ENCODE data around the gene POLN. TPM values are rescaled to one million over a fixed set of nuclear protein-coding genes. Genes with fewer than 3 reads are reported as not detected.
"Not testable (repeated sequence)": the region's sequence is repeated elsewhere in the genome, so short reads cannot be mapped to it uniquely, and the experiment has no call there.

POLN gene
- polyA plus RNA-seq, 3 donors: 0.08 to 0.33 (median 0.28) TPM

GRCh38 chr4:2222838-2223237 lies 19.1 kb downstream of the POLN start:
- Histone ChIP-seq H3K4me3 (replicated peaks in 1 of 3; ENCODE audit: low read depth in 2 of 3, low read length in 3 of 3) (no peak overlapping the region), H2AFZ (ENCODE audit: insufficient read depth, low read depth, low read length, poor library complexity, severe bottlenecking) (no peak overlapping the region), H3K79me2 (ENCODE audit: insufficient read depth, low read length) (no peaks in the 10 kb centered on the region), H3K4me1 (ENCODE audit: control insufficient read depth in 1 of 2, insufficient read depth in 2 of 2, low read length in 2 of 2) (no peaks in the 10 kb centered on the region), H3K4me2 (replicated peaks; ENCODE audit: extremely low read depth, low read length, poor library complexity, severe bottlenecking) (no peak overlapping the region), H3K36me3 (replicated peaks in 1 of 2; ENCODE audit: control insufficient read depth in 1 of 2, insufficient read depth in 2 of 2, low read length in 2 of 2) (peaks cover 19 to 46% of the 10 kb centered on the region in 2 donors), H3K27ac (ENCODE audit: low read depth in 1 of 2, low read length in 2 of 2) (no peak overlapping the region), H4K20me1 (ENCODE audit: insufficient read depth, low read length) (no peaks in the 10 kb centered on the region), H3K9me3 (replicated peaks in 1 of 2; ENCODE audit: control insufficient read depth in 1 of 2, insufficient read depth in 1 of 2, low read length in 2 of 2) (no peaks in the 10 kb centered on the region), H3K9ac (ENCODE audit: insufficient read depth, low read length, poor library complexity, severe bottlenecking) (no peak overlapping the region), H3K27me3 (ENCODE audit: control insufficient read depth in 2 of 2, insufficient read depth in 2 of 2, low read length in 2 of 2) (no peaks in the 10 kb centered on the region)
- Mint-ChIP-seq H3K27ac (peak overlapping the region in 1 of 7 donors; percentile 22), H3K4me3 (no peak overlapping the region), H3K36me3 (peaks cover 30 to 40% of the 10 kb centered on the region in 2 donors), H3K27me3 (ENCODE audit: low read depth in 3 of 3) (no peaks in the 10 kb centered on the region), H3K4me1 (peaks cover 5% of the 10 kb centered on the region), H3K9me3 (no peaks in the 10 kb centered on the region)
- no peak for TF ChIP-seq CTCF (IDR thresholded peaks at IDR 0.05)
- intact Hi-C loops (cut with micrococcal nuclease): loop anchor here (5.0 kb wide), 1 partner anchor 219 kb away; no protein-coding TSS in a partner anchor
- WGBS (ENCODE audit: insufficient coverage): no CpG with 5 or more reads among the region's 2 CpGs
- DNase-seq: no peak

- not testable (repeated sequence) for DNase-seq; H3K27ac ChIP-seq (ENCODE audit: low read depth in 1 of 2, low read length in 2 of 2); H3K27me3 Mint-ChIP-seq (ENCODE audit: low read depth in 3 of 3); H4K20me1 ChIP-seq (ENCODE audit: insufficient read depth, low read length); H3K4me1 Mint-ChIP-seq; H3K9ac ChIP-seq (ENCODE audit: insufficient read depth, low read length, poor library complexity, severe bottlenecking); H2AFZ ChIP-seq (ENCODE audit: insufficient read depth, low read depth, low read length, poor library complexity, severe bottlenecking); H3K4me2 ChIP-seq (replicated peaks; ENCODE audit: extremely low read depth, low read length, poor library complexity, severe bottlenecking); H3K4me1 ChIP-seq (ENCODE audit: control insufficient read depth in 1 of 2, insufficient read depth in 2 of 2, low read length in 2 of 2); H3K9me3 ChIP-seq (replicated peaks in 1 of 2; ENCODE audit: control insufficient read depth in 1 of 2, insufficient read depth in 1 of 2, low read length in 2 of 2); H3K27ac Mint-ChIP-seq; H3K4me3 ChIP-seq (replicated peaks in 1 of 3; ENCODE audit: low read depth in 2 of 3, low read length in 3 of 3); H3K4me3 Mint-ChIP-seq; H3K79me2 ChIP-seq (ENCODE audit: insufficient read depth, low read length); H3K9me3 Mint-ChIP-seq; H3K27me3 ChIP-seq (ENCODE audit: control insufficient read depth in 2 of 2, insufficient read depth in 2 of 2, low read length in 2 of 2)
- intact Hi-C loops (cut with micrococcal nuclease): loop anchor here (5.0 kb wide), 1 partner anchor 221 kb away; no protein-coding TSS in a partner anchor
- 94% methylated on average over 4 of the region's 4 CpGs for WGBS (ENCODE audit: insufficient coverage)
- peaks cover 14 to 31% of the 10 kb centered on the region in 2 donors for H3K36me3 ChIP-seq (replicated peaks in 1 of 2; ENCODE audit: control insufficient read depth in 1 of 2, insufficient read depth in 2 of 2, low read length in 2 of 2)
- H3K36me3 Mint-ChIP-seq: peaks cover 20 to 33% of the 10 kb centered on the region in 2 donors
These were observed 20.5 kb downstream of the POLN start for GRCh38 chr4:2221378-2221777.

Data from CD14-positive monocyte (primary cell).